ENCODE results near the gene PRKCH.
"Not testable (repeated sequence)": the region's sequence is repeated elsewhere in the genome, so short reads cannot be mapped to it uniquely, and the experiment has no call there.

Gene PRKCH

GRCh38 chr14:61308701-61309100 lies 12.7 kb upstream of the PRKCH start:
- not testable (repeated sequence) for H3K9me3 ChIP-seq (ENCODE audit: control insufficient read depth, insufficient read depth, low read length); H3K36me3 ChIP-seq (ENCODE audit: control insufficient read depth, insufficient read depth, low read length); H3K27me3 ChIP-seq (ENCODE audit: control insufficient read depth, insufficient read depth, low read length); H3K4me1 ChIP-seq (ENCODE audit: control insufficient read depth, insufficient read depth, low read length); H3K9ac ChIP-seq (ENCODE audit: low read depth, low read length); H3K4me3 ChIP-seq (ENCODE audit: low read depth, low read length)

- H3K9ac ChIP-seq (ENCODE audit: low read depth, low read length), result no peak overlapping the region
- H3K36me3 ChIP-seq (ENCODE audit: control insufficient read depth, insufficient read depth, low read length), result no peaks in the 10 kb centered on the region
- H3K4me1 ChIP-seq (ENCODE audit: control insufficient read depth, insufficient read depth, low read length), result no peaks in the 10 kb centered on the region
- H3K4me3 ChIP-seq (ENCODE audit: low read depth, low read length), result no peak overlapping the region
- peaks cover 7% of the 10 kb centered on the region for H3K27me3 ChIP-seq (ENCODE audit: control insufficient read depth, insufficient read depth, low read length)
- no peaks in the 10 kb centered on the region for H3K9me3 ChIP-seq (ENCODE audit: control insufficient read depth, insufficient read depth, low read length)
These were observed 6.1 kb upstream of the PRKCH start for GRCh38 chr14:61315313-61315712.

GRCh38 chr14:61319086-61319485 lies 2.3 kb upstream of the PRKCH start:
- Histone ChIP-seq H3K4me3 (ENCODE audit: low read depth, low read length) (no peak overlapping the region), H3K9ac (ENCODE audit: low read depth, low read length) (no peak overlapping the region), H3K9me3 (ENCODE audit: control insufficient read depth, insufficient read depth, low read length) (no peaks in the 10 kb centered on the region), H3K27me3 (ENCODE audit: control insufficient read depth, insufficient read depth, low read length) (peaks cover 36% of the 10 kb centered on the region), H3K36me3 (ENCODE audit: control insufficient read depth, insufficient read depth, low read length) (no peaks in the 10 kb centered on the region), H3K4me1 (ENCODE audit: control insufficient read depth, insufficient read depth, low read length) (peaks cover 10% of the 10 kb centered on the region)

DNA sequence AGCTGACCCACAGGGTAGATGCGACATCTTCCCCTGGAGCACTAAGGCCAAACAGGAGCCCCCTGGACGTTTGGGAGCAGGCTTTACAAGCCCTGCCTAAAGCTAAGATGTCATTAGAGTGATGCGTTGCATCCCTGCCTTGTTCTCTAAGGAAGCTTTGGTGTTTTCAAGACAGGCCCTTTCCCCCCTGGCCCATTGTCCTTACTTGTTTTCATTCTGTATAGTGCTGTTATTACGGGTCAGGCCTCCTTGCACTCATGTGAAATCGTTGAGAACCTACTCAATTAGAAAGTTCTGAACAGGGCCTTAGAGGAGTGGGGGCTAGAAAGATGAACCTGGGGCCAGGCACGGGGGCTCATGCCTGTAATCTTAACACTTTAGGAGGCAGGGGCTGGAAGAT lies 1.7 kb upstream of the PRKCH start:
- H3K36me3 ChIP-seq (ENCODE audit: control insufficient read depth, insufficient read depth, low read length), result no peaks in the 10 kb centered on the region
- no peaks in the 10 kb centered on the region for H3K9me3 ChIP-seq (ENCODE audit: control insufficient read depth, insufficient read depth, low read length)
- H3K4me3 ChIP-seq (ENCODE audit: low read depth, low read length), result no peak overlapping the region
- H3K4me1 ChIP-seq (ENCODE audit: control insufficient read depth, insufficient read depth, low read length), result peaks cover 10% of the 10 kb centered on the region
- H3K27me3 ChIP-seq (ENCODE audit: control insufficient read depth, insufficient read depth, low read length), result peaks cover 37% of the 10 kb centered on the region
- H3K9ac ChIP-seq (ENCODE audit: low read depth, low read length), result no peak overlapping the region

DNA sequence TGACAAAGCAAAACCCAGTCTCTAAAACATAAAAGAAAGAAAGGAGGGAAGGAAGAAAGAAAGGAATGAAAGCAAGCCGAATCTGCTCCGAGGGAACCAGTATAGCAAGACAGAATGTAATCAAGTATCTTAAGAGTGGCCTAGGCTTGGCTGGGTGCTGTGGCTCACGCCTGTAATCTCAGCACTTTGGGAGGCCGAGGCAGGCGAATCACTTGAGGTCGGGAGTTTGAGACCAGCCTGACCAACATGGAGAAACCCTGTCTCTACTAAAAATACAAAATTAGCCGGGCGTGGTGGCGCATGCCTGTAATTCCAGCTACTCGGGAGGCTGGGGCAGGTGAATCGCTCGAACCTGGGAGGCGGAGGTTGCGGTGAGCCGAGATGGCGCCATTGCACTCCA lies 1.2 kb upstream of the PRKCH start:
- H3K36me3 ChIP-seq (ENCODE audit: control insufficient read depth, insufficient read depth, low read length); H3K4me3 ChIP-seq (ENCODE audit: low read depth, low read length); H3K9ac ChIP-seq (ENCODE audit: low read depth, low read length); H3K4me1 ChIP-seq (ENCODE audit: control insufficient read depth, insufficient read depth, low read length); H3K9me3 ChIP-seq (ENCODE audit: control insufficient read depth, insufficient read depth, low read length): not testable (repeated sequence)
- H3K27me3 ChIP-seq (ENCODE audit: control insufficient read depth, insufficient read depth, low read length), result peaks cover 37% of the 10 kb centered on the region

DNA sequence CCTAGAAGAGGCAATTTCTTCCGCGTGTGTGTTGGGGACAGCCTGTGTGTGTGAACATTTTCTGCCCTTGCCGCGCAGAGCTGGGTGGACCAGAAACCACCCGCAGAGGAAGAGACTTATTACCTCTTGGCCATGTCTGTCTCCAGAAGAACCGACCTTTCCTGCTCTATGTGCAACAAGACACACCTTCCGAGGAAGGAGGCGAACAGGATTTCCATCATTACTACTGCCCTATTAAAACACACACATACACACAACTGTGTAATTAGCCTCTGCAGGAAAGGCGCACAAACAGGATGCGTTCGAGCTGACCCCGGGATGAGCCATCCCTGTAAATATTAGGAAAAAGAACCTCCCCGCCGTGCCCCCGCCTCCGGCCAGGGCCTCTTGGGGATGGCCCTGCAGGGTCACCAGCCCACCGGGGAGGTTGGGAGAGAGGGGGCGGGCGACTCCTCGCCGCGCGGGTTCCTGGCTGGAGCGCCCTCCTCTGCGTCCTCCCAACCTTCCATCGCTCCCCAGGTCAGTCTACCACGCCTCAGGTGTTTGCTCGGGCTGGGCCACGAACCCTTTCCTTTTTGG lies 484 bp upstream of the PRKCH start:
- Histone ChIP-seq H3K27me3 (ENCODE audit: control insufficient read depth, insufficient read depth, low read length) (peaks cover 37% of the 10 kb centered on the region), H3K4me3 (ENCODE audit: low read depth, low read length) (peak overlapping the region; percentile 72), H3K9ac (ENCODE audit: low read depth, low read length) (no peak overlapping the region), H3K9me3 (ENCODE audit: control insufficient read depth, insufficient read depth, low read length) (no peaks in the 10 kb centered on the region), H3K36me3 (ENCODE audit: control insufficient read depth, insufficient read depth, low read length) (no peaks in the 10 kb centered on the region), H3K4me1 (ENCODE audit: control insufficient read depth, insufficient read depth, low read length) (peaks cover 10% of the 10 kb centered on the region)

DNA sequence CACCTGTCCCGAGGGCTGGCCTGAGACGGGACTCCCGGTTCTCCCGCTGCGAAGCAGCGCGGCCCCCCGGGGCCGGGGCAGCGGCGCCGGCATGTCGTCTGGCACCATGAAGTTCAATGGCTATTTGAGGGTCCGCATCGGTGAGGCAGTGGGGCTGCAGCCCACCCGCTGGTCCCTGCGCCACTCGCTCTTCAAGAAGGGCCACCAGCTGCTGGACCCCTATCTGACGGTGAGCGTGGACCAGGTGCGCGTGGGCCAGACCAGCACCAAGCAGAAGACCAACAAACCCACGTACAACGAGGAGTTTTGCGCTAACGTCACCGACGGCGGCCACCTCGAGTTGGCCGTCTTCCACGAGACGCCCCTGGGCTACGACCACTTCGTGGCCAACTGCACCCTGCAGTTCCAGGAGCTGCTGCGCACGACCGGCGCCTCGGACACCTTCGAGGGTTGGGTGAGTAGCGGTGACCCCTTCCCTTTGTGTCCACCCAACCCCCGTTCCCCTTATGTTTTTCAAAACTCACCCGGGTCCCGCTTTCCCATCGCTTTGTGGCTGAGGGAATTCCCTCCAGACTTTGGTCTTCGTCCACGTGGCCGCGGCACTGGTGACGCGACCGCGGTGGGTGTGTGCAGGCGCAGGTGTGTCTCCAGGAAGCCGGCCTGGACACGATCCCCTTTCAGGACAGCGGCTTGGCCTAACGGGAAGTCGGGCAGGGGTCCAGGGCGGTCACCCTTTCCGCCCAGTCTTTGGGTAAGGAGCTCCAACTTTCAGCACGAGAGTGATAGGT lies 826 bp downstream of the PRKCH start:
- Histone ChIP-seq H3K9me3 (ENCODE audit: control insufficient read depth, insufficient read depth, low read length) (no peaks in the 10 kb centered on the region), H3K4me1 (ENCODE audit: control insufficient read depth, insufficient read depth, low read length) (peaks cover 10% of the 10 kb centered on the region), H3K27me3 (ENCODE audit: control insufficient read depth, insufficient read depth, low read length) (peaks cover 37% of the 10 kb centered on the region), H3K9ac (ENCODE audit: low read depth, low read length) (peak overlapping the region; percentile 28), H3K36me3 (ENCODE audit: control insufficient read depth, insufficient read depth, low read length) (no peaks in the 10 kb centered on the region), H3K4me3 (ENCODE audit: low read depth, low read length) (peak overlapping the region; percentile 72)

GRCh38 chr14:61322799-61323290 lies 1.5 kb downstream of the PRKCH start:
- H3K4me1 ChIP-seq (ENCODE audit: control insufficient read depth, insufficient read depth, low read length), result peaks cover 10% of the 10 kb centered on the region
- H3K9me3 ChIP-seq (ENCODE audit: control insufficient read depth, insufficient read depth, low read length), result no peaks in the 10 kb centered on the region
- H3K27me3 ChIP-seq (ENCODE audit: control insufficient read depth, insufficient read depth, low read length), result peaks cover 37% of the 10 kb centered on the region
- H3K36me3 ChIP-seq (ENCODE audit: control insufficient read depth, insufficient read depth, low read length), result no peaks in the 10 kb centered on the region
- peak overlapping the region; percentile 72 for H3K4me3 ChIP-seq (ENCODE audit: low read depth, low read length)
- H3K9ac ChIP-seq (ENCODE audit: low read depth, low read length), result peak overlapping the region; percentile 26

- no peak overlapping the region for H3K4me3 ChIP-seq (ENCODE audit: low read depth, low read length)
- no peak overlapping the region for H3K9ac ChIP-seq (ENCODE audit: low read depth, low read length)
- H3K9me3 ChIP-seq (ENCODE audit: control insufficient read depth, insufficient read depth, low read length), result no peaks in the 10 kb centered on the region
- no peaks in the 10 kb centered on the region for H3K36me3 ChIP-seq (ENCODE audit: control insufficient read depth, insufficient read depth, low read length)
- peaks cover 10% of the 10 kb centered on the region for H3K4me1 ChIP-seq (ENCODE audit: control insufficient read depth, insufficient read depth, low read length)
- peaks cover 34% of the 10 kb centered on the region for H3K27me3 ChIP-seq (ENCODE audit: control insufficient read depth, insufficient read depth, low read length)
These were observed 2.6 kb downstream of the PRKCH start for GRCh38 chr14:61323970-61324369.

DNA sequence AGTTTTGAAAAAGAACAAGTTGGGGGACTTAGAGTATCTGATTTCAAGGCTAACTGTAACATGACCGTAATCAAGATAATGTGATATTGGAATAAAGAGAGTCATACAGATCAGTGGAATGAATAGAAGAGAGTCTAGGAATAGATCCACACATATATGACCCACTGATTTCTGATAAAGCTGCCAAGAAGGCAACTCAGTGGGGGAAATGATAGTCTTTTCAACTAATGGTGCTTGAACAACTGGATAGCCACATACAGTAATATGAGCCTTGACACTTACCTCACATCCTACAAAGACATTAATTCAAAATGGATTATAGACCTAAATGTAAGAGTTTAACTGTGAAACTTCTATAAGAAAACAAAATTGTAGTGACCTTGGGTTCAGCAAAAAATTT lies 3.8 kb downstream of the PRKCH start:
- H3K4me1 ChIP-seq (ENCODE audit: control insufficient read depth, insufficient read depth, low read length), result peaks cover 10% of the 10 kb centered on the region
- H3K4me3 ChIP-seq (ENCODE audit: low read depth, low read length), result no peak overlapping the region
- H3K9ac ChIP-seq (ENCODE audit: low read depth, low read length), result no peak overlapping the region
- peaks cover 30% of the 10 kb centered on the region for H3K27me3 ChIP-seq (ENCODE audit: control insufficient read depth, insufficient read depth, low read length)
- H3K36me3 ChIP-seq (ENCODE audit: control insufficient read depth, insufficient read depth, low read length), result no peaks in the 10 kb centered on the region
- H3K9me3 ChIP-seq (ENCODE audit: control insufficient read depth, insufficient read depth, low read length), result no peaks in the 10 kb centered on the region

GRCh38 chr14:61326146-61326545 lies 4.8 kb downstream of the PRKCH start:
- Histone ChIP-seq H3K4me3 (ENCODE audit: low read depth, low read length) (no peak overlapping the region), H3K9ac (ENCODE audit: low read depth, low read length) (no peak overlapping the region), H3K36me3 (ENCODE audit: control insufficient read depth, insufficient read depth, low read length) (no peaks in the 10 kb centered on the region)

GRCh38 chr14:61326847-61327246 lies 5.5 kb downstream of the PRKCH start:
- H3K9ac ChIP-seq (ENCODE audit: low read depth, low read length), result no peak overlapping the region
- peaks cover 23% of the 10 kb centered on the region for H3K27me3 ChIP-seq (ENCODE audit: control insufficient read depth, insufficient read depth, low read length)
- peaks cover 7% of the 10 kb centered on the region for H3K4me1 ChIP-seq (ENCODE audit: control insufficient read depth, insufficient read depth, low read length)
- H3K9me3 ChIP-seq (ENCODE audit: control insufficient read depth, insufficient read depth, low read length), result no peaks in the 10 kb centered on the region
- H3K4me3 ChIP-seq (ENCODE audit: low read depth, low read length), result no peak overlapping the region
- no peaks in the 10 kb centered on the region for H3K36me3 ChIP-seq (ENCODE audit: control insufficient read depth, insufficient read depth, low read length)

More at GRCh38 chr14:61326146-61326545, 4.8 kb downstream of the PRKCH start:
- H3K4me1 ChIP-seq (ENCODE audit: control insufficient read depth, insufficient read depth, low read length), result peaks cover 7% of the 10 kb centered on the region
- H3K27me3 ChIP-seq (ENCODE audit: control insufficient read depth, insufficient read depth, low read length), result peaks cover 25% of the 10 kb centered on the region
- no peaks in the 10 kb centered on the region for H3K9me3 ChIP-seq (ENCODE audit: control insufficient read depth, insufficient read depth, low read length)

All from iPS-15b (cell line).